ENCODE measurements around the gene LRFN5.

LRFN5 gene

GRCh38 chr14:41641690-41642089, 35.0 kb downstream of the LRFN5 start:
- Histone ChIP-seq H2AFZ (ENCODE audit: low read depth) (no peak overlapping the region), H3K4me3 (IDR thresholded peaks at IDR 0.05; ENCODE audit: insufficient read depth, low read depth, low read length) (no peak overlapping the region), H3K4me2 (no peak overlapping the region), H3K27me3 (ENCODE audit: insufficient read depth, low read depth) (no peaks in the 10 kb centered on the region), H3K4me1 (ENCODE audit: low read depth, poor library complexity, severe bottlenecking) (no peaks in the 10 kb centered on the region), H3K79me2 (ENCODE audit: insufficient read depth, low read depth) (no peaks in the 10 kb centered on the region), H3K27ac (no peak overlapping the region), H3K36me3 (ENCODE audit: insufficient read depth) (no peaks in the 10 kb centered on the region), H3K9ac (no peak overlapping the region), H4K20me1 (ENCODE audit: insufficient read depth) (no peaks in the 10 kb centered on the region)
- no peak for TF ChIP-seq CTCF (conservative IDR thresholded peaks at IDR 0.05; ENCODE audit: low read depth, low read length)

GRCh38 chr14:41642367-41642766, 35.7 kb downstream of the LRFN5 start:
- TF ChIP-seq CTCF (conservative IDR thresholded peaks at IDR 0.05; ENCODE audit: low read depth, low read length) = no peak
- H3K9ac ChIP-seq = no peak overlapping the region
- no peaks in the 10 kb centered on the region for H3K79me2 ChIP-seq (ENCODE audit: insufficient read depth, low read depth)
- no peak overlapping the region for H3K27ac ChIP-seq
- no peaks in the 10 kb centered on the region for H3K36me3 ChIP-seq (ENCODE audit: insufficient read depth)
- no peaks in the 10 kb centered on the region for H4K20me1 ChIP-seq (ENCODE audit: insufficient read depth)
- H3K4me1 ChIP-seq (ENCODE audit: low read depth, poor library complexity, severe bottlenecking) = no peaks in the 10 kb centered on the region
- H3K27me3 ChIP-seq (ENCODE audit: insufficient read depth, low read depth) = no peaks in the 10 kb centered on the region
- no peak overlapping the region for H2AFZ ChIP-seq (ENCODE audit: low read depth)
- no peak overlapping the region for H3K4me3 ChIP-seq (IDR thresholded peaks at IDR 0.05; ENCODE audit: insufficient read depth, low read depth, low read length)
- no peak overlapping the region for H3K4me2 ChIP-seq

GRCh38 chr14:41642789-41643188, 36.1 kb downstream of the LRFN5 start:
- no peaks in the 10 kb centered on the region for H3K79me2 ChIP-seq (ENCODE audit: insufficient read depth, low read depth)
- H3K27ac ChIP-seq = no peak overlapping the region
- no peak overlapping the region for H3K4me3 ChIP-seq (IDR thresholded peaks at IDR 0.05; ENCODE audit: insufficient read depth, low read depth, low read length)
- no peak overlapping the region for H2AFZ ChIP-seq (ENCODE audit: low read depth)
- no peaks in the 10 kb centered on the region for H4K20me1 ChIP-seq (ENCODE audit: insufficient read depth)
- no peak overlapping the region for H3K4me2 ChIP-seq
- no peak overlapping the region for H3K9ac ChIP-seq
- TF ChIP-seq CTCF (conservative IDR thresholded peaks at IDR 0.05; ENCODE audit: low read depth, low read length) = no peak
- H3K4me1 ChIP-seq (ENCODE audit: low read depth, poor library complexity, severe bottlenecking) = no peaks in the 10 kb centered on the region
- no peaks in the 10 kb centered on the region for H3K27me3 ChIP-seq (ENCODE audit: insufficient read depth, low read depth)
- H3K36me3 ChIP-seq (ENCODE audit: insufficient read depth) = no peaks in the 10 kb centered on the region

- H3K36me3 ChIP-seq (ENCODE audit: insufficient read depth) = no peaks in the 10 kb centered on the region
- H4K20me1 ChIP-seq (ENCODE audit: insufficient read depth) = no peaks in the 10 kb centered on the region
- no peak overlapping the region for H3K9ac ChIP-seq
- H3K4me3 ChIP-seq (IDR thresholded peaks at IDR 0.05; ENCODE audit: insufficient read depth, low read depth, low read length) = no peak overlapping the region
- no peaks in the 10 kb centered on the region for H3K27me3 ChIP-seq (ENCODE audit: insufficient read depth, low read depth)
- H3K27ac ChIP-seq = no peak overlapping the region
- TF ChIP-seq CTCF (conservative IDR thresholded peaks at IDR 0.05; ENCODE audit: low read depth, low read length) = no peak
- no peaks in the 10 kb centered on the region for H3K79me2 ChIP-seq (ENCODE audit: insufficient read depth, low read depth)
- no peaks in the 10 kb centered on the region for H3K4me1 ChIP-seq (ENCODE audit: low read depth, poor library complexity, severe bottlenecking)
- no peak overlapping the region for H3K4me2 ChIP-seq
- H2AFZ ChIP-seq (ENCODE audit: low read depth) = no peak overlapping the region
Observed at GRCh38 chr14:41644606-41645005, 37.9 kb downstream of the LRFN5 start.

GRCh38 chr14:41650802-41651201, 44.1 kb downstream of the LRFN5 start:
- Histone ChIP-seq H4K20me1 (ENCODE audit: insufficient read depth) (no peaks in the 10 kb centered on the region), H3K4me1 (ENCODE audit: low read depth, poor library complexity, severe bottlenecking) (no peaks in the 10 kb centered on the region), H3K36me3 (ENCODE audit: insufficient read depth) (no peaks in the 10 kb centered on the region), H3K9ac (no peak overlapping the region), H3K79me2 (ENCODE audit: insufficient read depth, low read depth) (no peaks in the 10 kb centered on the region), H3K4me3 (IDR thresholded peaks at IDR 0.05; ENCODE audit: insufficient read depth, low read depth, low read length) (no peak overlapping the region), H2AFZ (ENCODE audit: low read depth) (no peak overlapping the region), H3K4me2 (no peak overlapping the region), H3K27ac (no peak overlapping the region), H3K27me3 (ENCODE audit: insufficient read depth, low read depth) (no peaks in the 10 kb centered on the region)
- TF ChIP-seq CTCF (conservative IDR thresholded peaks at IDR 0.05; ENCODE audit: low read depth, low read length) = no peak
